Measurements from ENCODE around the gene PALB2.

Gene PALB2

GRCh38 chr16:23663918-23664317 lies 22.8 kb upstream of the PALB2 start:
- Histone ChIP-seq H3K4me1 (ENCODE audit: control insufficient read depth in 1 of 2, insufficient read depth in 1 of 2, low read depth in 1 of 2, low read length in 1 of 2) (no peaks in the 10 kb centered on the region), H3K4me3 (ENCODE audit: low read depth in 1 of 2, low read length in 1 of 2) (no peak overlapping the region), H3K27me3 (no peaks in the 10 kb centered on the region), H3K36me3 (peaks cover 100% of the 10 kb centered on the region), H3K9me3 (no peaks in the 10 kb centered on the region), H3K27ac (no peak overlapping the region)
- TF ChIP-seq CTCF (IDR thresholded peaks at IDR 0.05): no peak

- Histone ChIP-seq H3K27me3 (no peaks in the 10 kb centered on the region), H3K4me1 (ENCODE audit: control insufficient read depth in 1 of 2, insufficient read depth in 1 of 2, low read depth in 1 of 2, low read length in 1 of 2) (peaks cover 41 to 45% of the 10 kb centered on the region in 2 experiments), H3K27ac (peak overlapping the region; percentile 74), H3K36me3 (peaks cover 9% of the 10 kb centered on the region), H3K9me3 (no peaks in the 10 kb centered on the region), H3K4me3 (ENCODE audit: low read depth in 1 of 2, low read length in 1 of 2) (no peak overlapping the region)
- no peak for TF ChIP-seq CTCF (IDR thresholded peaks at IDR 0.05)
Observed at GRCh38 chr16:23651943-23652468, 10.9 kb upstream of the PALB2 start.

GRCh38 chr16:23650674-23651416 lies 9.7 kb upstream of the PALB2 start:
- Histone ChIP-seq H3K27ac (peak overlapping the region; percentile 74), H3K36me3 (peaks cover 4% of the 10 kb centered on the region), H3K4me3 (ENCODE audit: low read depth in 1 of 2, low read length in 1 of 2) (peak overlapping the region in 1 of 2 experiments; percentile 10), H3K9me3 (no peaks in the 10 kb centered on the region), H3K27me3 (no peaks in the 10 kb centered on the region), H3K4me1 (ENCODE audit: control insufficient read depth in 1 of 2, insufficient read depth in 1 of 2, low read depth in 1 of 2, low read length in 1 of 2) (peaks cover 50 to 52% of the 10 kb centered on the region in 2 experiments)
- no peak for TF ChIP-seq CTCF (IDR thresholded peaks at IDR 0.05)

GRCh38 chr16:23642246-23642774 lies 1.2 kb upstream of the PALB2 start:
- H3K36me3 ChIP-seq: peaks cover 24% of the 10 kb centered on the region
- H3K9me3 ChIP-seq: no peaks in the 10 kb centered on the region
- peaks cover 34 to 38% of the 10 kb centered on the region in 2 experiments for H3K4me1 ChIP-seq (ENCODE audit: control insufficient read depth in 1 of 2, insufficient read depth in 1 of 2, low read depth in 1 of 2, low read length in 1 of 2)
- H3K4me3 ChIP-seq (ENCODE audit: low read depth in 1 of 2, low read length in 1 of 2): peak overlapping the region; percentile 87 to 96
- H3K27ac ChIP-seq: peak overlapping the region; percentile 89
- H3K27me3 ChIP-seq: no peaks in the 10 kb centered on the region
- no peak for TF ChIP-seq CTCF (IDR thresholded peaks at IDR 0.05)

GRCh38 chr16:23640615-23640930 lies 537 bp downstream of the PALB2 start:
- no peaks in the 10 kb centered on the region for H3K27me3 ChIP-seq
- TF ChIP-seq CTCF (IDR thresholded peaks at IDR 0.05): no peak
- H3K4me3 ChIP-seq (ENCODE audit: low read depth in 1 of 2, low read length in 1 of 2): peak overlapping the region; percentile 87 to 96
- no peaks in the 10 kb centered on the region for H3K9me3 ChIP-seq
- peaks cover 26% of the 10 kb centered on the region for H3K36me3 ChIP-seq
- H3K27ac ChIP-seq: peak overlapping the region; percentile 89
- H3K4me1 ChIP-seq (ENCODE audit: control insufficient read depth in 1 of 2, insufficient read depth in 1 of 2, low read depth in 1 of 2, low read length in 1 of 2): peaks cover 25% of the 10 kb centered on the region in 2 experiments
